Coronary artery (tissue), 2 donors: ENCODE data around the gene SLAMF1.

Experiments
- DNase-seq: peaks from one replicate; pipeline ENCODE4 v3.0.0-alpha.2; 2017; ENCODE audit warnings: low spot score
- H3K27ac ChIP-seq, 2 donors: fragments of 200-600 bp; sonication (generic); one replicate each; pipeline ENCODE4 v1.5.1; 2016 to 2019
- H3K4me3 ChIP-seq: fragments of 200-600 bp; sonication (generic); 2 replicates; pipeline ENCODE4 v1.5.1; 2016; ENCODE audit warnings: mild to moderate bottlenecking, moderate library complexity
- TF ChIP-seq, protein P1 (sequence below): fragments of 200-600 bp; sonication (generic); IDR thresholded peaks from one replicate; pipeline ENCODE4 v1.5.1; 2019; ENCODE audit warnings: antibody characterized with exemption

The SLAMF1 gene

DNA sequence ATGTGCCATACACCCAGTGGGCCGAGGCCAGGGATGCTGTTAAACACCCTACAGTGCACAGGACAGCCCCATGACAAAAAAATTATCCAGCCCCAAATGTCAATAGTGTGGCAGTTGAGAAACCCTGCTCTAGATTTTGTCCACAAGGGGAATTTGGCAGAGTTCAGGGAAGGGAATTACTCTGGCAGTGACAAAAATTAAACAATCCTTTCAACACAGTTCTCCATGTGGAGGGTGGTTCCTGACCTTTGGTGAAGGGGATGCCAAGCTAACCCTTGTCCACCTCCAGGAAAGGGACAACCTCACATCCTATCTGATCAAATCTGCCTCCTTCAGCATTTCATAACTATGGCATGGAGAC lies 39.2 kb downstream of the SLAMF1 start:
- TF ChIP-seq, protein P1, sequence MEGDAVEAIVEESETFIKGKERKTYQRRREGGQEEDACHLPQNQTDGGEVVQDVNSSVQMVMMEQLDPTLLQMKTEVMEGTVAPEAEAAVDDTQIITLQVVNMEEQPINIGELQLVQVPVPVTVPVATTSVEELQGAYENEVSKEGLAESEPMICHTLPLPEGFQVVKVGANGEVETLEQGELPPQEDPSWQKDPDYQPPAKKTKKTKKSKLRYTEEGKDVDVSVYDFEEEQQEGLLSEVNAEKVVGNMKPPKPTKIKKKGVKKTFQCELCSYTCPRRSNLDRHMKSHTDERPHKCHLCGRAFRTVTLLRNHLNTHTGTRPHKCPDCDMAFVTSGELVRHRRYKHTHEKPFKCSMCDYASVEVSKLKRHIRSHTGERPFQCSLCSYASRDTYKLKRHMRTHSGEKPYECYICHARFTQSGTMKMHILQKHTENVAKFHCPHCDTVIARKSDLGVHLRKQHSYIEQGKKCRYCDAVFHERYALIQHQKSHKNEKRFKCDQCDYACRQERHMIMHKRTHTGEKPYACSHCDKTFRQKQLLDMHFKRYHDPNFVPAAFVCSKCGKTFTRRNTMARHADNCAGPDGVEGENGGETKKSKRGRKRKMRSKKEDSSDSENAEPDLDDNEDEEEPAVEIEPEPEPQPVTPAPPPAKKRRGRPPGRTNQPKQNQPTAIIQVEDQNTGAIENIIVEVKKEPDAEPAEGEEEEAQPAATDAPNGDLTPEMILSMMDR = no peak
- Histone ChIP-seq H3K27ac (no peak overlapping the region), H3K4me3 (no peak overlapping the region)
- DNase-seq = no peak

DNA sequence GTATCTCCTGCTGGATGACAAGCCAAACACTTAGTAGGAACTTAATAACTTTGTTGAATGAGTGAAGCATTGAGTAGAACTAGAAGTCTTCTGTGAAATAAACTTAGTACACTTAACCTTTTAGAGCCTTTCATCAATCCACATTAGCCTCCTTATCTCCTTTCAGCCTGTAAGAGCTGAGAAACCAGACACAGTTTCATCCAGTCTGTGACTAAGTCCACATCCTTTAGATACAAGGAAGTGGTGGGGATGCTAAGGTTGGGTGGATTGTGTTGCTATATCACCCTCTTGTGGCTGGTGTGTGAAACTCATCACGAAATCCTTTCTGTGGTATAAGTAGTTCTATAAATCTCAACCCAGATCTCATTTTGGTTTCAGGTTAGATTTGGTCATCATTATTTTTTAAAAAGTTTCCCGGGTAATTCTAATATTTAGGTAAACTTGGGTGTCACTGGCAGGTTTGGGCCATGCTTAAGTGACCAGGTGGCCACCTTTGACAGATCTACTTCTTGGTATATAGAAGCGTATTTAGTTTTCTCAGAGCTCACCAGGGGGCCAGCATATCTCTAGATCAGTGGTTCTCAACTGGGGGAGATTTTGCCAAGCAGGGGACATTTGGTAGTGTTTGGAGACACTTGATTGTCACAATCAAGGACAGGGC lies 39.7 kb downstream of the SLAMF1 start:
- H3K27ac ChIP-seq = no peak overlapping the region
- DNase-seq = no peak
- H3K4me3 ChIP-seq = no peak overlapping the region
- TF ChIP-seq, protein P1 = no peak

DNA sequence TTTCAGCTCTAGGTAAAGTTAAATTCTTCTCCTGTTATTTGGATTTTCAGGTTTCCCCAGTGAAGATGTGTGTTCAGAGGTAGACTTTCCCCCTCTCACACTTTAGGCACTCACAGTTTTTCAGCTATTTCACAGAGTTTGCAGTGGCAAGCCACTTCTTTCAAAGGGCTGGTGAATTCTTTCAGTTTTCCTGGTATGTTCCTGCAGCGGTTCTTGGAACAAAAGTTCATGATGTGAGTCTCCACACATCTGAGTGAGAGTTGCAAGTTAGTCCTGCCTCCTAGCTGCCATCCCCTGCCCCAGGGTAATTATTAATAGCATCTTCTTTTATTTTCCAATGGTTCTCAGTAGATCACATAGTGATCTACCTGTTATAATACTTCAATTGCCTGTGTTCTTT lies 40.2 kb downstream of the SLAMF1 start:
- TF ChIP-seq, protein P1 = no peak
- H3K4me3 ChIP-seq = no peak overlapping the region
- H3K27ac ChIP-seq = no peak overlapping the region
- DNase-seq = no peak

DNA sequence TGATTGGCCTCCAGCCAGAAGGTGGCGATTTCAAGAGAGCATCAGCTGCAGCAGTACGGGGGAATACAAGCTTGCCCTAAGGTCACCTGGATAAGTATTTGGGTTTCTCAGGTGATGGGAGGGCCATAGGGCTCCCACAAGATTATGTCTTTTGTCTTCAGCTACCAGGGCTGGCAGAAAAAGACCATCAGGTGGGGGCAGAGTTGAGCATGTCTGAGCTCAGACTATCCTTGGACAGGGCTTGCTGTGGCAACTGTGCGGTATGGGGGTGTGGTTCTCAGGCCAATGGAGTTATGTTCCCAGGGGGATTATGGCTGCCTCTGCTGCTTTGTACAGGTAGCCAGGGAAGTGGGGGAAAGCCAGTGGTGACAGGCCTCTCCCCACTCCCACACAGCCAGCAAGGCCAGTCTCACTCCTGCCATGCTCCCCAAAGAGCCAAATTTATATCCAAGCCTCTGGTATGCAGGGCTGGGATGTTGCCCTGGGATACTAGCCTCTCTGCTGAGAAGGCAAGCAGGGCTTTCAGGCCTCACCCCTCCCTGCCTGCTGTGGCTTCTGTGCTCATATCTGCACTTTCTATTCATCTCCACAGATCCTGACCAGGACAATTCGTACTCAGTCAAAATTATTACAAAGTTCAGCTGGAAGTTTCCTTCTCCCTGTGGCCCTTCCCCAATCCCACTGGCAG lies 40.9 kb downstream of the SLAMF1 start:
- TF ChIP-seq, protein P1 = no peak
- Histone ChIP-seq H3K4me3 (no peak overlapping the region), H3K27ac (no peak overlapping the region)
- DNase-seq = no peak

DNA sequence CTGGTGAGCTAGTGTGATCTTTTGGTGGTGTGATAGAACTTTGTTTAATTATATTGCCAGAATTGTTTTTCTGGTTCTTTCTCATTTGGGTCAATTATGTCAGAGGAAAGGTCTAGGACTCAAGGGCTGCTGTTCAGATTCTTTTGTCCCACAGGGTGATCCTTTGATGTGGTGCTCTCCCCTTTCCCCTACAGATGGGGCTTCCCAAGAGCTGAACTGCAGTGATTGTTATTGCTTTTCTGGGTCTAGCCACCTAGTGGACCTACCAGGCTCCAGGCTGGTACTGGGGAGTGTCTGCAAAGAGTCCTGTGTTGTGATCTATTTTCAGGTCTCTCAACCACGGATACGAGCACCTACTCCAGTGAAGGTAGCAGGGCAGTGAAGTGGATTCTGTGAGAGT lies 41.6 kb downstream of the SLAMF1 start:
- TF ChIP-seq, protein P1 = no peak
- Histone ChIP-seq H3K27ac (no peak overlapping the region), H3K4me3 (no peak overlapping the region)
- DNase-seq = no peak

DNA sequence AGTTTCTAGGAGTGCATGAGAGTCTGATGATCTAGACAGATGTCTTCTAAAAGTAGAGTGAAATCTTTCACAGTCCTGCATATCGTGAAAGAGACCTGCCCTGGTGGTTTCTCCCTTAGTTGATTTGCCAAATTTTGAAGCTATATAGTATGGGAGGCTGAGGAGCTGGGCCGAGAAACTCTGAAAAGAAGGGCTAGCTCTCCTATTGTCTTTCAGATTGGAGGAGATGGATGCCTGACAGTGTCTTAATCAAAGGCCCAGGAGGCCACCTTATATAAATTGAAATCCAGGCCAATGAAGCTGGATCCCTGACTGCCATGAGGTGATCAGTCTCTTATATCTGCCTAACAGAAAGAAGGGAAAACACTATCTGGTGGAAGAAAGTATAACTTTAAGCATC lies 49.1 kb downstream of the SLAMF1 start:
- TF ChIP-seq, protein P1 = no peak
- no peak overlapping the region for H3K4me3 ChIP-seq
- DNase-seq = no peak
- H3K27ac ChIP-seq = no peak overlapping the region

DNA sequence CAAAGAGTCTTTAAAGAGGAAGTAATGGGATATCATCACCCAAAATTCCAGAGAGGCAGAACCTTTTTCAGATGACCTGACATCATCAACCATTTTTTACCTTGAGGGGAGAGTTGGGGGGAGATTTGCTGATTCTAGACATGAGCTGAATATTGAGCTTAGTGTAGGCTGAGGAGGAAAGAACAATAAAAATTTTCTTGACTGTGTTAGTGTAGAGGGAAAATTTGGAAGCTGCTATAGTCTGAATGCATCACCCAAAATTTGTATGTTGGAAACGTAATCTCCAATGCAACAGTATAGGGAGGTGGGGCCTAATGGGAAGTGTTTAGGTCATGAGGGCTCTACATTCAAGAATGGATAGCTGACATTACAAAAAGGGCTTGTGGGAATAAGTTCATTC lies 49.8 kb downstream of the SLAMF1 start:
- no peak for DNase-seq

More for the DNA sequence above, 49.8 kb downstream of the SLAMF1 start:
- Histone ChIP-seq H3K27ac (no peak overlapping the region), H3K4me3 (no peak overlapping the region)
- TF ChIP-seq, protein P1 = no peak
